HCT116 (cell line): ENCODE data around the gene TRNAU1AP. TPM values are rescaled to one million over a fixed set of nuclear protein-coding genes. Genes with fewer than 3 reads are reported as not detected.
A peak's percentile ranks its signal among the peaks of the same experiment; 100 is the strongest.

Source experiments
- ATAC-seq: fragments of 200-7000 bp; cut with Tn5 transposase; 2 replicates; pipeline ENCODE4 v1.9.1; 2020; ENCODE audit warnings: mild to moderate bottlenecking, moderate library complexity
- BruUV-seq: library from RNA; stranded (reverse); fragments of 400-500 nt; replicated peaks from 2 replicates; lab custom pipeline; 2021; lab: Mats Ljungman, UMichigan
- CTCF ChIA-PET: fragments of 300-600 bp; sonication (Branson Sonifier 250); formaldehyde crosslinking; loops from one replicate; lab custom pipeline; 2021; ENCODE audit warnings: antibody characterized with exemption; lab: Charles Lee
- POLR2A ChIA-PET: fragments of 300-600, 350-600 bp; sonication (Branson Sonifier 250); formaldehyde crosslinking; loops from one replicate; lab custom pipeline; 2021; ENCODE audit warnings: antibody characterized with exemption; lab: Charles Lee
- RAD21 ChIA-PET, 2 experiments: fragments of 300-600 bp; sonication (Branson Sonifier 250); formaldehyde crosslinking; loops; one replicate each; lab custom pipeline; 2023; ENCODE audit warnings: low total read pairs in 2 of 2; ENCODE audit not compliant: uncharacterized antibody in 2 of 2, unreplicated experiment in 2 of 2, low non-redundant PET in 1 of 2; lab: Charles Lee
- DNase-seq: peaks from one replicate; pipeline ENCODE4 v3.0.0-alpha.2; 2010; ENCODE audit warnings: low read depth, low spot score
- H2AFZ ChIP-seq: fragments of 200-600 bp; shearing (Covaris generic), sonication (generic); 2 replicates; pipeline ENCODE4 v1.6.1; 2017; ENCODE audit warnings: low read depth, mixed run types, mixed read lengths, antibody characterized with exemption, low read length; ENCODE audit not compliant: poor library complexity, severe bottlenecking
- H3K27ac ChIP-seq: 2 replicates; pipeline ENCODE4 v1.5.1; 2012; ENCODE audit warnings: low read depth, low read length
- H3K27me3 ChIP-seq: fragments of 200-600 bp; sonication (generic); 2 replicates; pipeline ENCODE4 v1.6.1; 2016; ENCODE audit warnings: mixed run types, low read length, mixed read lengths; ENCODE audit not compliant: insufficient read depth
- H3K36me3 ChIP-seq, 2 experiments: fragments of 200-500 bp in 1 of 2; fragments of 200-600 bp in 1 of 2; sonication (Bioruptor generic) in 1 of 2; sonication (generic) in 1 of 2; 2 replicates each; pipeline versions ENCODE4 v1.5.1 to v1.6.1; 2014 to 2016; ENCODE audit warnings: low read length in 2 of 2, inconsistent platforms in 1 of 2, mixed read lengths in 1 of 2, mixed run types in 1 of 2; ENCODE audit not compliant: insufficient read depth in 2 of 2, control insufficient read depth in 1 of 2
- H3K4me1 ChIP-seq, 2 experiments: fragments of 200-600 bp in 1 of 2; sonication (generic) in 1 of 2; 2 replicates each; pipeline versions ENCODE4 v1.5.1 to v1.6.1; 2012 to 2017; ENCODE audit warnings: low read length in 2 of 2, inconsistent platforms in 1 of 2, mild to moderate bottlenecking in 1 of 2, mixed read lengths in 1 of 2, mixed run types in 1 of 2, moderate library complexity in 1 of 2; ENCODE audit not compliant: insufficient read depth in 2 of 2, control insufficient read depth in 1 of 2
- H3K4me2 ChIP-seq: fragments of 200-600 bp; sonication (generic); 2 replicates; pipeline ENCODE4 v1.6.1; 2017; ENCODE audit warnings: mixed run types, low read length, mixed read lengths
- H3K4me3 ChIP-seq, 2 experiments: fragments of 200-600 bp in 1 of 2; sonication (generic) in 1 of 2; replicated peaks in 1 of 2; 2 replicates each; pipeline ENCODE4 v1.5.1; 2011 to 2016; ENCODE audit warnings: low read length in 2 of 2, control low read depth in 1 of 2, low read depth in 1 of 2, mild to moderate bottlenecking in 1 of 2, mixed read lengths in 1 of 2, mixed run types in 1 of 2
- H3K79me2 ChIP-seq: fragments of 200-600 bp; sonication (generic); 2 replicates; pipeline ENCODE4 v1.6.1; 2017; ENCODE audit warnings: mild to moderate bottlenecking, mixed run types, low read length, moderate library complexity, mixed read lengths; ENCODE audit not compliant: insufficient read depth
- H3K9ac ChIP-seq: fragments of 200-600 bp; sonication (generic); 2 replicates; pipeline ENCODE4 v1.6.1; 2016; ENCODE audit warnings: low read length, mixed read lengths
- H3K9me2 ChIP-seq: fragments of 200-600 bp; sonication (generic), shearing (Covaris generic); 2 replicates; pipeline ENCODE4 v1.6.1; 2017; ENCODE audit warnings: mixed run types, mild to moderate bottlenecking, moderate library complexity; ENCODE audit not compliant: insufficient read depth
- H3K9me3 ChIP-seq, 2 experiments: fragments of 200-500 bp in 1 of 2; fragments of 200-600 bp in 1 of 2; sonication (Bioruptor generic) in 1 of 2; sonication (generic) in 1 of 2; 2 replicates each; pipeline ENCODE4 v1.6.1; 2014 to 2017; ENCODE audit warnings: low read length in 2 of 2, mixed read lengths in 2 of 2, inconsistent platforms in 1 of 2, low read depth in 1 of 2, mild to moderate bottlenecking in 1 of 2, mixed run types in 1 of 2, moderate library complexity in 1 of 2; ENCODE audit not compliant: control insufficient read depth in 1 of 2, insufficient read depth in 1 of 2
- H4K20me1 ChIP-seq: fragments of 200-600 bp; sonication (generic), shearing (Covaris generic); 2 replicates; pipeline ENCODE4 v1.6.1; 2017; ENCODE audit warnings: mixed run types, mild to moderate bottlenecking, moderate library complexity; ENCODE audit not compliant: insufficient read depth
- CTCF ChIP-seq, 3 experiments: fragments of 200-600 bp in 1 of 3; sonication (generic) in 1 of 3; IDR thresholded peaks in 2 of 3; conservative IDR thresholded peaks in 1 of 3; 2 replicates each; pipeline ENCODE4 v1.5.1; 2012 to 2017; ENCODE audit warnings: low read depth in 2 of 3, low read length in 2 of 3, antibody characterized with exemption in 1 of 3, borderline replicate concordance in 1 of 3, control low read depth in 1 of 3, mild to moderate bottlenecking in 1 of 3, mixed read lengths in 1 of 3, mixed run types in 1 of 3, moderate library complexity in 1 of 3; ENCODE audit not compliant: insufficient read depth in 1 of 3
- ELF1 ChIP-seq: IDR thresholded peaks from 2 replicates; pipeline ENCODE4 v1.6.1; 2012; ENCODE audit warnings: low read depth, borderline replicate concordance
- JUND ChIP-seq: IDR thresholded peaks from 2 replicates; pipeline ENCODE4 v1.6.1; 2012
- ZBTB33 ChIP-seq: IDR thresholded peaks from 2 replicates; pipeline ENCODE4 v1.6.1; 2011; ENCODE audit warnings: mild to moderate bottlenecking, low read length, moderate library complexity; ENCODE audit not compliant: insufficient replicate concordance; ENCODE audit errors: extremely low read depth
- intact Hi-C: fragments of 100-400 bp; cut with micrococcal nuclease; formaldehyde crosslinking; loops from 2 replicates; pipeline ENCODE4 v1.10.0; 2022
- total RNA-seq: library from RNA; stranded (reverse); gene quantifications from one replicate; pipeline ENCODE4 v1.2.1, GENCODE V29; 2021; ENCODE audit not compliant: unreplicated experiment

Gene TRNAU1AP
- total RNA-seq, 1 experiment from 2014 or later, result 29.7 TPM

- ChIA-PET RAD21 (interaction anchor here in 1 of 2 experiments (0.7 kb wide), 1 partner anchor 42 kb away, joined by 4 read pairs; no protein-coding TSS in a partner anchor), CTCF (interaction anchor here (1.0 kb wide), 1 partner anchor 12 kb away, joined by 3 read pairs; the partner anchor contains the start of gene TRNAU1AP), POLR2A (no interaction called here)
- peak overlapping the region; percentile 47; the same call in 1 of the 2 replicates for H3K27ac ChIP-seq
- BruUV-seq, result no TSS peak
- no peak overlapping the region; the same call in 1 of the 2 replicates for H3K4me2 ChIP-seq
- H3K27me3 ChIP-seq, result no peaks in the 10 kb centered on the region
- peaks cover 21 to 26% of the 10 kb centered on the region in 2 experiments for H3K36me3 ChIP-seq
- H4K20me1 ChIP-seq, result no peaks in the 10 kb centered on the region
- no peak overlapping the region for H3K4me3 ChIP-seq
- 0 out of 2 replicates have a peak overlapping the region, but pooled peaks have one; percentile 15 for H3K9ac ChIP-seq
- no peaks in the 10 kb centered on the region for H3K79me2 ChIP-seq
- ATAC-seq, result peak; percentile 65
- peaks cover 7 to 16% of the 10 kb centered on the region in 2 experiments; a peak in 3 of 4 replicates for H3K4me1 ChIP-seq
- no peaks in the 10 kb centered on the region for H3K9me3 ChIP-seq
- intact Hi-C loops, result no loop called here
- H2AFZ ChIP-seq, result no peak overlapping the region
- no peak for DNase-seq
- no peaks in the 10 kb centered on the region for H3K9me2 ChIP-seq
- no peak for TF ChIP-seq JUND
- TF ChIP-seq CTCF (IDR thresholded peaks at IDR 0.05 in 2 of 3, conservative IDR thresholded peaks at IDR 0.05 in 1 of 3; ENCODE audit: borderline replicate concordance in 1 of 3, insufficient read depth in 1 of 3, low read depth in 2 of 3, low read length in 2 of 3), result peak in 2 of 3 experiments; percentile 45 to 51; a peak in 4 of 6 replicates
- no peak for TF ChIP-seq ZBTB33
- TF ChIP-seq ELF1, result no peak
These were observed 12.2 kb upstream of the TRNAU1AP start for GRCh38 chr1:28540651-28541050.
